H1 (cell line): ENCODE measurements around the gene GSG1L2. TPM values are rescaled to one million over a fixed set of nuclear protein-coding genes. Genes with fewer than 3 reads are reported as not detected.

Experiments used
- CTCF ChIA-PET: fragments of 300-600 bp; sonication (Branson Sonifier 250); formaldehyde crosslinking; loops from one replicate; lab custom pipeline; 2021; ENCODE audit not compliant: partially characterized antibody; lab: Charles Lee
- POLR2A ChIA-PET: fragments of 300-600 bp; sonication (Branson Sonifier 250); formaldehyde crosslinking; loops from one replicate; lab custom pipeline; 2021; ENCODE audit warnings: inconsistent platforms; ENCODE audit not compliant: partially characterized antibody; lab: Charles Lee
- DNase-seq, 2 experiments: peaks; one replicate each; pipeline versions ENCODE4 v3.0.0 to v3.0.0-alpha.2; 2010 to 2022; ENCODE audit warnings: low spot score in 2 of 2, low read depth in 1 of 2, mixed read lengths in 1 of 2
- FAIRE-seq: peaks from 2 replicates; lab custom pipeline; 2011; peaks lifted over from hg19 to GRCh38; lab: Jason Lieb, UNC
- H2AFZ ChIP-seq: 2 replicates; pipeline ENCODE4 v1.8.1; 2012; ENCODE audit warnings: low read length, inconsistent platforms
- H2AK5ac ChIP-seq: 2 replicates; pipeline ENCODE4 v1.6.1; 2013; ENCODE audit warnings: low read depth, low read length
- H2BK120ac ChIP-seq: replicated peaks from 2 replicates; pipeline ENCODE3; 2013; ENCODE audit warnings: low read depth, low read length, inconsistent platforms
- H2BK12ac ChIP-seq: 2 replicates; pipeline ENCODE4 v1.6.1; 2013; ENCODE audit warnings: low read depth, low read length
- H2BK15ac ChIP-seq: 2 replicates; pipeline ENCODE4 v1.6.1; 2013; ENCODE audit warnings: low read length
- H2BK20ac ChIP-seq: 2 replicates; pipeline ENCODE4 v1.6.1; 2013; ENCODE audit warnings: low read length
- H2BK5ac ChIP-seq: 2 replicates; pipeline ENCODE4 v1.6.1; 2013; ENCODE audit warnings: low read depth, low read length
- H3K14ac ChIP-seq: 2 replicates; pipeline ENCODE4 v1.6.1; 2013; ENCODE audit warnings: inconsistent platforms; ENCODE audit not compliant: insufficient read length
- H3K18ac ChIP-seq: 2 replicates; pipeline ENCODE4 v1.6.1; 2013; ENCODE audit warnings: low read length; ENCODE audit errors: extremely low read depth
- H3K23ac ChIP-seq: 2 replicates; pipeline ENCODE4 v1.6.1; 2013; ENCODE audit warnings: inconsistent platforms; ENCODE audit not compliant: insufficient read length
- H3K23me2 ChIP-seq: 2 replicates; pipeline ENCODE4 v1.6.1; 2013; ENCODE audit warnings: low read depth, low read length
- H3K27ac ChIP-seq: 2 replicates; pipeline ENCODE4 v1.6.1; 2011; ENCODE audit warnings: low read depth, low read length, inconsistent platforms
- H3K27me3 ChIP-seq, 4 experiments: replicated peaks in 1 of 4; 1 replicate in 1 of 4; 2 replicates in 3 of 4; pipeline versions ENCODE4 v1.6.1 to v1.8.1; 2011 to 2013; ENCODE audit warnings: low read length in 3 of 4, mild to moderate bottlenecking in 3 of 4, inconsistent platforms in 2 of 4, mixed read lengths in 2 of 4, moderate library complexity in 1 of 4; ENCODE audit not compliant: control insufficient read depth in 3 of 4, insufficient read depth in 3 of 4; ENCODE audit errors: extremely low read depth in 1 of 4
- H3K36me3 ChIP-seq, 4 experiments: 2 replicates each; pipeline versions ENCODE4 v1.6.1 to v1.8.1; 2011 to 2013; ENCODE audit warnings: mild to moderate bottlenecking in 4 of 4, low read length in 3 of 4, moderate library complexity in 2 of 4, control low read depth in 1 of 4, inconsistent platforms in 1 of 4; ENCODE audit not compliant: insufficient read depth in 4 of 4, control insufficient read depth in 2 of 4
- H3K4ac ChIP-seq: replicated peaks from 2 replicates; pipeline ENCODE3; 2013; ENCODE audit warnings: low read length, low read depth, mixed read lengths, inconsistent platforms; ENCODE audit not compliant: insufficient read length
- H3K4me1 ChIP-seq, 4 experiments: replicated peaks in 1 of 4; 1 replicate in 1 of 4; 2 replicates in 3 of 4; pipeline versions ENCODE4 v1.6.1 to v1.8.1; 2011 to 2013; ENCODE audit warnings: low read length in 3 of 4, inconsistent platforms in 2 of 4, mixed read lengths in 1 of 4; ENCODE audit not compliant: insufficient read depth in 4 of 4, control insufficient read depth in 3 of 4
- H3K4me2 ChIP-seq, 2 experiments: 2 replicates each; pipeline versions ENCODE4 v1.6.1 to v1.8.1; 2011 to 2013; ENCODE audit warnings: low read depth in 2 of 2, low read length in 2 of 2, control low read depth in 1 of 2, inconsistent platforms in 1 of 2, mild to moderate bottlenecking in 1 of 2; ENCODE audit not compliant: insufficient read depth in 1 of 2
- H3K4me3 ChIP-seq, 4 experiments: fragments of 200-600, 300-600 bp in 1 of 4; sonication (generic), shearing (Covaris generic), sonication (Bioruptor Twin) in 1 of 4; 2 replicates each; pipeline versions ENCODE4 v1.5.1 to v1.8.1; 2011 to 2016; ENCODE audit warnings: low read length in 4 of 4, low read depth in 3 of 4, control low read depth in 2 of 4, inconsistent platforms in 2 of 4, mild to moderate bottlenecking in 2 of 4, mixed read lengths in 1 of 4, moderate library complexity in 1 of 4; ENCODE audit not compliant: insufficient read depth in 2 of 4; ENCODE audit errors: extremely low read depth in 1 of 4
- H3K56ac ChIP-seq: replicated peaks from 2 replicates; pipeline ENCODE3; 2013; ENCODE audit warnings: low read depth, mild to moderate bottlenecking, mixed read lengths, low read length, inconsistent platforms; ENCODE audit not compliant: insufficient read length
- H3K79me1 ChIP-seq: 2 replicates; pipeline ENCODE4 v1.6.1; 2013; ENCODE audit warnings: low read depth, low read length, control low read depth
- H3K79me2 ChIP-seq, 2 experiments: 2 replicates each; pipeline versions ENCODE4 v1.6.1 to v1.8.1; 2012 to 2013; ENCODE audit warnings: low read length in 2 of 2, mild to moderate bottlenecking in 2 of 2, inconsistent platforms in 1 of 2; ENCODE audit not compliant: insufficient read depth in 2 of 2, control insufficient read depth in 1 of 2
- H3K9ac ChIP-seq, 4 experiments: replicated peaks in 1 of 4; 1 replicate in 1 of 4; 2 replicates in 3 of 4; pipeline versions ENCODE4 v1.6.1 to v1.8.1; 2011 to 2013; ENCODE audit warnings: low read depth in 3 of 4, low read length in 3 of 4, control low read depth in 2 of 4, mild to moderate bottlenecking in 2 of 4, moderate library complexity in 2 of 4, inconsistent platforms in 1 of 4; ENCODE audit errors: extremely low read depth in 1 of 4
- H3K9me3 ChIP-seq, 2 experiments: 2 replicates each; pipeline versions ENCODE4 v1.6.1 to v1.8.1; 2012 to 2013; ENCODE audit warnings: mild to moderate bottlenecking in 2 of 2, moderate library complexity in 2 of 2, control low read depth in 1 of 2, inconsistent platforms in 1 of 2, low read depth in 1 of 2, low read length in 1 of 2, mixed read lengths in 1 of 2; ENCODE audit not compliant: insufficient read depth in 2 of 2
- H4K20me1 ChIP-seq, 2 experiments: replicated peaks in 1 of 2; 2 replicates each; pipeline versions ENCODE3 to v1.8.1; 2011 to 2013; ENCODE audit warnings: inconsistent platforms in 2 of 2, low read length in 2 of 2, mild to moderate bottlenecking in 1 of 2; ENCODE audit not compliant: insufficient read depth in 2 of 2, control insufficient read depth in 1 of 2
- H4K5ac ChIP-seq: 2 replicates; pipeline ENCODE4 v1.6.1; 2013; ENCODE audit warnings: low read length, low read depth, mixed read lengths, inconsistent platforms; ENCODE audit not compliant: insufficient read length
- H4K8ac ChIP-seq: 2 replicates; pipeline ENCODE4 v1.8.0; 2013; ENCODE audit warnings: mild to moderate bottlenecking, moderate library complexity, low read length, inconsistent platforms; ENCODE audit not compliant: insufficient read depth; ENCODE audit errors: extremely low read depth
- H4K91ac ChIP-seq: replicated peaks from 2 replicates; pipeline ENCODE3; 2013; ENCODE audit warnings: low read length, mixed read lengths, inconsistent platforms; ENCODE audit not compliant: insufficient read length
- BACH1 ChIP-seq: IDR thresholded peaks from 2 replicates; pipeline ENCODE4 v1.6.1; 2012; ENCODE audit warnings: low read length, improper control_type of control experiment
- CEBPB ChIP-seq: IDR thresholded peaks from 2 replicates; pipeline ENCODE4 v1.6.1; 2012; ENCODE audit warnings: low read depth, low read length
- CHD2 ChIP-seq: IDR thresholded peaks from 2 replicates; pipeline ENCODE4 v1.6.1; 2012; ENCODE audit warnings: low read length, improper control_type of control experiment
- EZH2 ChIP-seq: fragments of 200-600 bp; sonication (generic); IDR thresholded peaks from 2 replicates; pipeline ENCODE4 v1.7.1; 2012; ENCODE audit warnings: low read depth, mild to moderate bottlenecking, moderate library complexity, low read length, inconsistent platforms; ENCODE audit not compliant: severe bottlenecking
- HDAC2 ChIP-seq, 2 experiments: fragments of 300-600 bp in 1 of 2; sonication (generic) in 1 of 2; IDR thresholded peaks; 2 replicates each; pipeline ENCODE4 v1.6.1; 2011 to 2012; ENCODE audit warnings: low read depth in 2 of 2, low read length in 2 of 2, mild to moderate bottlenecking in 2 of 2, moderate library complexity in 2 of 2, borderline replicate concordance in 1 of 2, inconsistent platforms in 1 of 2
- JUN ChIP-seq: IDR thresholded peaks from 2 replicates; pipeline ENCODE4 v1.6.1; 2011; ENCODE audit warnings: low read depth, mild to moderate bottlenecking, improper control_type of control experiment, low read length
- MAFK ChIP-seq: IDR thresholded peaks from 2 replicates; pipeline ENCODE4 v1.6.1; 2012; ENCODE audit warnings: low read depth, mild to moderate bottlenecking, improper control_type of control experiment, low read length
- POU5F1 ChIP-seq: IDR thresholded peaks from 2 replicates; pipeline ENCODE4 v1.6.1; 2011; ENCODE audit warnings: low read depth, mild to moderate bottlenecking, low read length, moderate library complexity
- RFX5 ChIP-seq: IDR thresholded peaks from 2 replicates; pipeline ENCODE4 v1.6.1; 2011; ENCODE audit warnings: low read depth, low read length, improper control_type of control experiment, borderline replicate concordance
- SAP30 ChIP-seq: fragments of 300-600 bp; sonication (generic); IDR thresholded peaks from 2 replicates; pipeline ENCODE4 v1.7.1; 2012; ENCODE audit warnings: low read length, moderate library complexity, mild to moderate bottlenecking, inconsistent platforms; ENCODE audit not compliant: insufficient read depth, insufficient replicate concordance
- TCF12 ChIP-seq: IDR thresholded peaks from 2 replicates; pipeline ENCODE4 v1.6.1; 2011; ENCODE audit warnings: low read depth, mild to moderate bottlenecking, low read length
- YY1 ChIP-seq: IDR thresholded peaks from 2 replicates; pipeline ENCODE4 v1.6.1; 2011; ENCODE audit warnings: low read depth, mild to moderate bottlenecking, low read length
- WGBS, 2 experiments: shearing (Covaris generic) in 1 of 2; methylation state at CpG; one replicate each; pipeline versions ENCODE4 v1.1.6 to v1.1.7; 2013 to 2015; ENCODE audit warnings: low lambda C conversion rate in 2 of 2, mixed read lengths in 2 of 2, inconsistent platforms in 1 of 2, low coverage in 1 of 2, missing lambda C conversion rate in 1 of 2; ENCODE audit not compliant: insufficient replicate concordance in 2 of 2, insufficient coverage in 1 of 2, insufficient read length in 1 of 2; ENCODE audit errors: extremely low coverage in 1 of 2, missing lambda C conversion rate in 1 of 2; 5-methylcytosine and 5-hydroxymethylcytosine counted together
- polyA plus RNA-seq, 7 experiments: library from polyadenylated mRNA; depleted of rRNA in 3 of 7; stranded (reverse) in 5 of 7; unstranded in 2 of 7; fragments of >200 nt in 5 of 7; fragments of 200-250 nt in 2 of 7; gene quantifications; 1 replicate in 5 of 7; 2 replicates in 1 of 7; 4 replicates in 1 of 7; pipeline versions ENCODE4 v1.2.1 to v1.2.3, GENCODE V29; 2011 to 2013; ENCODE audit warnings: missing spikeins in 2 of 7, mixed read lengths in 2 of 7
- total RNA-seq: library from RNA; stranded (reverse); fragmentation: NEBNext Ultra II Directional; extraction: Animal tissue kit (Norgen Biotek cat#: 25700); gene quantifications from 2 replicates; pipeline ENCODE4 v1.2.1, GENCODE V29; 2021

The GSG1L2 gene
- total and polyA plus RNA-seq, 2 of the 8 experiments (the other 6 are each of a cell fraction or from before 2014, with no cell fraction given): not detected

DNA sequence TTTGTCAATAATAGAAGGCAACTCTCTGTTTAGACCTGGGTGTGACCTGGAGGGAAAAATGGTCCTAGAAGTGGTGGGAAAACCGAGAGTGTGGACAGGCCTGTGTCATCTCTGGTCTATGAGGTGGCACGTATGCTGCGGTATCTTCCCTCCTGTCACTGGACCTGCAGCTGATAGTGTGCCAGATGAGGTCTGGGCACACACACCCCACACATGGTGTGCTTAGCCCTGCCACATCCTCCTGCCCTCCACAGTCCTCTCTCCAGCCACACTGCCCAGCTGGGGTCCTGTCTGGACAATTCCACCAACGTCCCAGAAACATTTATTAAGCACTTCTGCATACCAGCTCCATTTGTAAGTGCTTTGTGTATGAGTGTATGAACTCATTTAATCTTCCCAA, 41.1 kb upstream of the GSG1L2 start:
- no peak overlapping the region for H4K8ac ChIP-seq
- no peaks in the 10 kb centered on the region for H3K36me3 ChIP-seq
- H2AK5ac ChIP-seq: no peak overlapping the region
- no peak overlapping the region for H2BK12ac ChIP-seq
- 82% methylated on average over 4 of the region's 4 CpGs; no CpG with 5 or more reads in 1 of the 2 experiments for WGBS, 2 experiments
- H3K23me2 ChIP-seq: no peaks in the 10 kb centered on the region
- H3K79me1 ChIP-seq: no peaks in the 10 kb centered on the region
- no peak overlapping the region for H3K18ac ChIP-seq
- no peak overlapping the region for H3K4me3 ChIP-seq
- H3K9ac ChIP-seq: no peak overlapping the region
- ChIA-PET CTCF (interaction anchor here (0.8 to 1.1 kb wide), 2 partner anchors 17 to 27 kb away, joined by 3 to 4 read pairs; no protein-coding TSS in a partner anchor), POLR2A (no interaction called here)
- no peak overlapping the region for H2BK5ac ChIP-seq
- H4K20me1 ChIP-seq: no peaks in the 10 kb centered on the region
- no peak overlapping the region for H3K4me2 ChIP-seq
- H4K91ac ChIP-seq: no peak overlapping the region
- no peak overlapping the region for H3K56ac ChIP-seq
- peak in 1 of 2 experiments; percentile 11 for DNase-seq
- H2BK15ac ChIP-seq: no peak overlapping the region
- FAIRE-seq: no peak
- H3K4ac ChIP-seq: no peak overlapping the region
- no peaks in the 10 kb centered on the region for H3K9me3 ChIP-seq
- no peak overlapping the region for H3K14ac ChIP-seq
- no peaks in the 10 kb centered on the region for H3K79me2 ChIP-seq
- no peak overlapping the region for H2BK20ac ChIP-seq
- no peak overlapping the region for H3K23ac ChIP-seq
- no peak overlapping the region for H2AFZ ChIP-seq
- H2BK120ac ChIP-seq: no peak overlapping the region
- H3K27me3 ChIP-seq: no peaks in the 10 kb centered on the region
- H3K4me1 ChIP-seq: no peaks in the 10 kb centered on the region
- H4K5ac ChIP-seq: no peak overlapping the region
- TF ChIP-seq RFX5 (no peak), YY1 (no peak), TCF12 (no peak), BACH1 (no peak), SAP30 (no peak), JUN (no peak), MAFK (no peak), HDAC2 (IDR thresholded peaks at IDR 0.05; ENCODE audit: borderline replicate concordance in 1 of 2, low read depth in 2 of 2, low read length in 2 of 2) (no peak), CHD2 (no peak), POU5F1 (no peak), CEBPB (no peak), EZH2 (no peak)
- H3K27ac ChIP-seq: no peak overlapping the region
